BE2C (cell line): Measurements from ENCODE around the gene USP17L19. TPM values are rescaled to one million over a fixed set of nuclear protein-coding genes. Genes with fewer than 3 reads are reported as not detected.
A peak's percentile ranks its signal among the peaks of the same experiment; 100 is the strongest.
"Not testable (repeated sequence)": the region's sequence is repeated elsewhere in the genome, so short reads cannot be mapped to it uniquely, and the experiment has no call there.

Source experiments
- DNase-seq: peaks from one replicate; pipeline ENCODE4 v3.0.0-alpha.2; 2020
- H3K27me3 ChIP-seq: fragments of 250-450 bp; sonication (Bioruptor Pico); 2 replicates; pipeline ENCODE4 v1.5.1; 2020; ENCODE audit warnings: mild to moderate bottlenecking
- H3K36me3 ChIP-seq: fragments of 250-450 bp; sonication (Bioruptor Pico); 2 replicates; pipeline ENCODE4 v1.5.1; 2020; ENCODE audit warnings: mild to moderate bottlenecking
- H3K4me1 ChIP-seq: fragments of 250-450 bp; sonication (Bioruptor Pico); 2 replicates; pipeline ENCODE4 v1.5.1; 2020
- H3K4me3 ChIP-seq: 2 replicates; pipeline ENCODE4 v1.5.1; 2011; ENCODE audit warnings: low read depth, low read length
- H3K9me3 ChIP-seq: fragments of 250-450 bp; sonication (Bioruptor Pico); 2 replicates; pipeline ENCODE4 v1.5.1; 2020
- polyA plus RNA-seq: library from polyadenylated mRNA; unstranded; fragments of >200 nt; gene quantifications from one replicate; pipeline ENCODE4 v1.2.1, GENCODE V29; 2012; ENCODE audit warnings: low read depth, missing spikeins; ENCODE audit not compliant: insufficient read length, insufficient read depth

The USP17L19 gene, protein sequence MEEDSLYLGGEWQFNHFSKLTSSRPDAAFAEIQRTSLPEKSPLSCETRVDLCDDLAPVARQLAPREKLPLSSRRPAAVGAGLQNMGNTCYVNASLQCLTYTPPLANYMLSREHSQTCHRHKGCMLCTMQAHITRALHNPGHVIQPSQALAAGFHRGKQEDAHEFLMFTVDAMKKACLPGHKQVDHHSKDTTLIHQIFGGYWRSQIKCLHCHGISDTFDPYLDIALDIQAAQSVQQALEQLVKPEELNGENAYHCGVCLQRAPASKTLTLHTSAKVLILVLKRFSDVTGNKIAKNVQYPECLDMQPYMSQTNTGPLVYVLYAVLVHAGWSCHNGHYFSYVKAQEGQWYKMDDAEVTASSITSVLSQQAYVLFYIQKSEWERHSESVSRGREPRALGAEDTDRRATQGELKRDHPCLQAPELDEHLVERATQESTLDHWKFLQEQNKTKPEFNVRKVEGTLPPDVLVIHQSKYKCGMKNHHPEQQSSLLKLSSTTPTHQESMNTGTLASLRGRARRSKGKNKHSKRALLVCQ
- not detected for polyA plus RNA-seq

DNA sequence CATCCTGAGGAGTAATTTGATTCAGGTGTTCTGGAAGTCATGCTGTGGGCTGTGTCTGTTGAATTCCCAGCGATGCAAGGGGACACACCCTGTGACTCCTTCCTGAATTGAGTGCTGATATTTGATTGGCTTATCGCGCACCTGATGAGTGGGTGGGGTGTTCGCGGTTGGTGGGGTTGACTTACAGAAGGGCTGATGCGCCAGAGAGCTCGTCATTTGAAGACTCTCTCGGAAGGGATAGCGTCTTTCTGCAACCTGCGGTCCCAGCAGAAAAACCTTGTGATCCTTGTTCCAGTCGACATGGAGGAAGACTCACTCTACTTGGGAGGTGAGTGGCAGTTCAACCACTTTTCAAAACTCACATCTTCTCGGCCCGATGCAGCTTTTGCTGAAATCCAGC, at the start of gene USP17L19:
TSS of gene USP17L19 (plus strand) at position 301 of the 400 bp plus-strand sequence. CDS start at position 301, 0 bp downstream.
- H3K4me1 ChIP-seq, H3K9me3 ChIP-seq, H3K27me3 ChIP-seq, H3K4me3 ChIP-seq, H3K36me3 ChIP-seq, DNase-seq: not testable (repeated sequence)

DNA sequence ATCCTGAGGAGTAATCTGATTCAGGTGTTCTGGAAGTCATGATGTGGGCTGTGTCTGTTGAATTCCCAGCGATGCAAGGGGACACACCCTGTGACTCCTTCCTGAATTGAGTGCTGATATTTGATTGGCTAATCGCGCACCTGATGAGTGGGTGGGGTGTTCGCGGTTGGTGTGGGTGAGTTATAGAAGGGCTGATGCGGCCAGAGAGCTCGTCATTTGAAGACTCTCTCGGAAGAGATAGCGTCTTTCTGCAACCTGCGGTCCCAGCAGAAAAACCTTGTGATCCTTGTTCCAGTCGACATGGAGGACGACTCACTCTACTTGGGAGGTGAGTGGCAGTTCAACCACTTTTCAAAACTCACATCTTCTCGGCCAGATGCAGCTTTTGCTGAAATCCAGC, 42.8 kb upstream of the USP17L19 start, which contains the start of gene USP17L10:
TSS of gene USP17L10 (plus strand) at position 301 of the 400 bp plus-strand sequence. CDS start at position 301, 0 bp downstream.
- H3K27me3 ChIP-seq, H3K4me1 ChIP-seq, H3K9me3 ChIP-seq, H3K36me3 ChIP-seq, H3K4me3 ChIP-seq, DNase-seq: not testable (repeated sequence)

DNA sequence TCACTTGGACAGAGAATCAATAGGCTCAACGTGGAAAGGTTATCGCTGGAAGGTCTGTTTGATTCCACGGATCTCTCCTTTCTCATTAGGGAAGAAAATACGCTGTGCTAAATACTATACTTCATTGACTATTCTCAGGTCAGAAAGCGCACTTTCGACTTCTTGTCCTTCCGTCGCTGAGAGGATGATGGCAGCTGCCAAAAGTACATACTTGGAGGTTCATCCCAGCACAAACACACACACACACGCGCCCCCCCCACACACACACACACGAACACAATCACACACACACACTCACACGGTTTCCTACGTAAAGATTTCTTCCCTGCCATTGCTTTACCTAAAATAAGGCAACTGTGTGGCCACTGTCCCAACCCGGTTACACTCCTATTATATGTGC, 38.5 kb upstream of the USP17L19 start:
- not testable (repeated sequence) for H3K9me3 ChIP-seq, DNase-seq, H3K36me3 ChIP-seq, H3K4me1 ChIP-seq, H3K4me3 ChIP-seq, H3K27me3 ChIP-seq

DNA sequence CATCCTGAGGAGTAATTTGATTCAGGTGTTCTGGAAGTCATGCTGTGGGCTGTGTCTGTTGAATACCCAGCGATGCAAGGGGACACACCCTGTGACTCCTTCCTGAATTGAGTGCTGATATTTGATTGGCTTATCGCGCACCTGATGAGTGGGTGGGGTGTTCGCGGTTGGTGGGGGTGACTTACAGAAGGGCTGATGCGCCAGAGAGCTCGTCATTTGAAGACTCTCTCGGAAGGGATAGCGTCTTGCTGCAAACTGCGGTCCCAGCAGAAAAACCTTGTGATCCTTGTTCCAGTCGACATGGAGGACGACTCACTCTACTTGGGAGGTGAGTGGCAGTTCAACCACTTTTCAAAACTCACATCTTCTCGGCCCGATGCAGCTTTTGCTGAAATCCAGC, 38.1 kb upstream of the USP17L19 start, which contains the start of gene USP17L11:
TSS of gene USP17L11 (plus strand) at position 301 of the 400 bp plus-strand sequence. CDS start at position 301, 0 bp downstream.
- not testable (repeated sequence) for H3K9me3 ChIP-seq, H3K4me1 ChIP-seq, H3K27me3 ChIP-seq, H3K4me3 ChIP-seq, DNase-seq, H3K36me3 ChIP-seq

DNA sequence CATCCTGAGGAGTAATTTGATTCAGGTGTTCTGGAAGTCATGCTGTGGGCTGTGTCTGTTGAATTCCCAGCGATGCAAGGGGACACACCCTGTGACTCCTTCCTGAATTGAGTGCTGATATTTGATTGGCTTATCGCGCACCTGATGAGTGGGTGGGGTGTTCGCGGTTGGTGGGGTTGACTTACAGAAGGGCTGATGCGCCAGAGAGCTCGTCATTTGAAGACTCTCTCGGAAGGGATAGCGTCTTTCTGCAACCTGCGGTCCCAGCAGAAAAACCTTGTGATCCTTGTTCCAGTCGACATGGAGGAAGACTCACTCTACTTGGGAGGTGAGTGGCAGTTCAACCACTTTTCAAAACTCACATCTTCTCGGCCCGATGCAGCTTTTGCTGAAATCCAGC, 33.3 kb upstream of the USP17L19 start, which contains the start of gene USP17L12:
TSS of gene USP17L12 (plus strand) at position 301 of the 400 bp plus-strand sequence. CDS start at position 301, 0 bp downstream.
- not testable (repeated sequence) for H3K36me3 ChIP-seq, H3K4me1 ChIP-seq, H3K9me3 ChIP-seq, H3K27me3 ChIP-seq, DNase-seq, H3K4me3 ChIP-seq

DNA sequence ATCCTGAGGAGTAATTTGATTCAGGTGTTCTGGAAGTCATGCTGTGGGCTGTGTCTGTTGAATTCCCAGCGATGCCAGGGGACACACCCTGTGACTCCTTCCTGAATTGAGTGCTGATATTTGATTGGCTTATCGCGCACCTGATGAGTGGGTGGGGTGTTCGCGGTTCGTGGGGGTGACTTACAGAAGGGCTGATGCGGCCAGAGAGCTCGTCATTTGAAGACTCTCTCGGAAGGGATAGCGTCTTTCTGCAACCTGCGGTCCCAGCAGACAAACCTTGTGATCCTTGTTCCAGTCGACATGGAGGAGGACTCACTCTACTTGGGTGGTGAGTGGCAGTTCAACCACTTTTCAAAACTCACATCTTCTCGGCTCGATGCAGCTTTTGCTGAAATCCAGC, 28.6 kb upstream of the USP17L19 start, which contains the start of gene USP17L13:
TSS of gene USP17L13 (plus strand) at position 301 of the 400 bp plus-strand sequence. CDS start at position 301, 0 bp downstream.
- not testable (repeated sequence) for H3K4me1 ChIP-seq, H3K9me3 ChIP-seq, H3K27me3 ChIP-seq, DNase-seq, H3K4me3 ChIP-seq, H3K36me3 ChIP-seq

DNA sequence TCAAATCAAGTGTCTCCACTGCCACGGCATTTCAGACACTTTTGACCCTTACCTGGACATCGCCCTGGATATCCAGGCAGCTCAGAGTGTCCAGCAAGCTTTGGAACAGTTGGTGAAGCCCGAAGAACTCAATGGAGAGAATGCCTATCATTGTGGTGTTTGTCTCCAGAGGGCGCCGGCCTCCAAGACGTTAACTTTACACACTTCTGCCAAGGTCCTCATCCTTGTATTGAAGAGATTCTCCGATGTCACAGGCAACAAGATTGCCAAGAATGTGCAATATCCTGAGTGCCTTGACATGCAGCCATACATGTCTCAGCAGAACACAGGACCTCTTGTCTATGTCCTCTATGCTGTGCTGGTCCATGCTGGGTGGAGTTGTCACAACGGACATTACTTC, 22.9 kb upstream of the USP17L19 start:
- H3K9me3 ChIP-seq, H3K36me3 ChIP-seq, H3K4me1 ChIP-seq, DNase-seq, H3K27me3 ChIP-seq, H3K4me3 ChIP-seq: not testable (repeated sequence)

DNA sequence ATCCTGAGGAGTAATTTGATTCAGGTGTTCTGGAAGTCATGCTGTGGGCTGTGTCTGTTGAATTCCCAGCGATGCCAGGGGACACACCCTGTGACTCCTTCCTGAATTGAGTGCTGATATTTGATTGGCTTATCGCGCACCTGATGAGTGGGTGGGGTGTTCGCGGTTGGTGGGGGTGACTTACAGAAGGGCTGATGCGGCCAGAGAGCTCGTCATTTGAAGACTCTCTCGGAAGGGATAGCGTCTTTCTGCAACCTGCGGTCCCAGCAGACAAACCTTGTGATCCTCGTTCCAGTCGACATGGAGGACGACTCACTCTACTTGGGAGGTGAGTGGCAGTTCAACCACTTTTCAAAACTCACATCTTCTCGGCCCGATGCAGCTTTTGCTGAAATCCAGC, 19.1 kb upstream of the USP17L19 start, which contains the start of gene USP17L15:
TSS of gene USP17L15 (plus strand) at position 301 of the 400 bp plus-strand sequence. CDS start at position 301, 0 bp downstream.
- not testable (repeated sequence) for H3K9me3 ChIP-seq, H3K4me3 ChIP-seq, DNase-seq, H3K36me3 ChIP-seq, H3K27me3 ChIP-seq, H3K4me1 ChIP-seq

DNA sequence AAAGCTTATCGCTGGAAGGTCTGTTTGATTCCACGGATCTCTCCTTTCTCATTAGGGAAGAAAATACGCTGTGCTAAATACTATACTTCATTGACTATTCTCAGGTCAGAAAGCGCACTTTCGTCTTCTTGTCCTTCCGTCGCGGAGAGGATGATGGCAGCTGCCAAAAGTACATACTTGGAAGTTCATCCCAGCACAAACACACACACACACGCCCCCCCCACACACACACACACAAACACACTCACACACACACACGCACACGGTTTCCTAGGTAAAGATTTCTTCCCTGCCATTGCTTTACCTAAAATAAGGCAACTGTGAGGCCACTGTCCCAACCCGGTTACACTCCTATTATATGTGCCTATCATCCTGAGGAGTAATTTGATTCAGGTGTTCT, 14.7 kb upstream of the USP17L19 start:
- H3K9me3 ChIP-seq, H3K36me3 ChIP-seq: not testable (repeated sequence)
- peak; percentile 18 for DNase-seq

DNA sequence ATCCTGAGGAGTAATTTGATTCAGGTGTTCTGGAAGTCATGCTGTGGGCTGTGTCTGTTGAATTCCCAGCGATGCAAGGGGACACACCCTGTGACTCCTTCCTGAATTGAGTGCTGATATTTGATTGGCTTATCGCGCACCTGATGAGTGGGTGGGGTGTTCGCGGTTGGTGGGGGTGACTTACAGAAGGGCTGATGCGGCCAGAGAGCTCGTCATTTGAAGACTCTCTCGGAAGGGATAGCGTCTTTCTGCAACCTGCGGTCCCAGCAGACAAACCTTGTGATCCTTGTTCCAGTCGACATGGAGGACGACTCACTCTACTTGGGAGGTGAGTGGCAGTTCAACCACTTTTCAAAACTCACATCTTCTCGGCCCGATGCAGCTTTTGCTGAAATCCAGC, 9.6 kb upstream of the USP17L19 start, which contains the start of gene USP17L17:
TSS of gene USP17L17 (plus strand) at position 301 of the 400 bp plus-strand sequence. CDS start at position 301, 0 bp downstream.
- DNase-seq, H3K27me3 ChIP-seq, H3K4me3 ChIP-seq, H3K36me3 ChIP-seq, H3K9me3 ChIP-seq, H3K4me1 ChIP-seq: not testable (repeated sequence)

More for the DNA sequence above, 14.7 kb upstream of the USP17L19 start:
- not testable (repeated sequence) for H3K27me3 ChIP-seq, H3K4me1 ChIP-seq, H3K4me3 ChIP-seq

DNA sequence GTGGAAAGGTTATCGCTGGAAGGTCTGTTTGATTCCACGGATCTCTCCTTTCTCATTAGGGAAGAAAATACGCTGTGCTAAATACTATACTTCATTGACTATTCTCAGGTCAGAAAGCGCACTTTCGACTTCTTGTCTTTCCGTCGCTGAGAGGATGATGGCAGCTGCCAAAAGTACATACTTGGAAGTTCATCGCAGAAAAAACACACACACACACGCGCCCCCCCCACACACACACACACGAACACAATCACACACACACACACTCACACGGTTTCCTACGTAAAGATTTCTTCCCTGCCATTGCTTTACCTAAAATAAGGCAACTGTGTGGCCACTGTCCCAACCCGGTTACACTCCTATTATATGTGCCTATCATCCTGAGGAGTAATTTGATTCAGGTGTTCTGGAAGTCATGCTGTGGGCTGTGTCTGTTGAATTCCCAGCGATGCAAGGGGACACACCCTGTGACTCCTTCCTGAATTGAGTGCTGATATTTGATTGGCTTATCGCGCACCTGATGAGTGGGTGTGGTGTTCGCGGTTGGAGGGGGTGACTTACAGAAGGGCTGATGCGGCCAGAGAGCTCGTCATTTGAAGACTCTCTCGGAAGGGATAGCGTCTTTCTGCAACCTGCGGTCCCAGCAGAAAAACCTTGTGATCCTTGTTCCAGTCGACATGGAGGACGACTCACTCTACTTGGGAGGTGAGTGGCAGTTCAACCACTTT, 5.1 kb upstream of the USP17L19 start, which contains the start of gene USP17L18:
TSS of gene USP17L18 (plus strand) at position 678 of the 728 bp plus-strand sequence. CDS start at position 678, 0 bp downstream.
- DNase-seq, H3K9me3 ChIP-seq, H3K27me3 ChIP-seq, H3K4me1 ChIP-seq, H3K4me3 ChIP-seq, H3K36me3 ChIP-seq: not testable (repeated sequence)

DNA sequence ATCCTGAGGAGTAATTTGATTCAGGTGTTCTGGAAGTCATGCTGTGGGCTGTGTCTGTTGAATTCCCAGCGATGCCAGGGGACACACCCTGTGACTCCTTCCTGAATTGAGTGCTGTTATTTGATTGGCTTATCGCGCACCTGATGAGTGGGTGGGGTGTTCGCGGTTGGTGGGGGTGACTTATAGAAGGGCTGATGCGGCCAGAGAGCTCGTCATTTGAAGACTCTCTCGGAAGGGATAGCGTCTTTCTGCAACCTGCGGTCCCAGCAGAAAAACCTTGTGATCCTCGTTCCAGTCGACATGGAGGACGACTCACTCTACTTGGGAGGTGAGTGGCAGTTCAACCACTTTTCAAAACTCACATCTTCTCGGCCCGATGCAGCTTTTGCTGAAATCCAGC, 4.6 kb downstream of the USP17L19 start, which contains the start of gene USP17L20:
TSS of gene USP17L20 (plus strand) at position 301 of the 400 bp plus-strand sequence. CDS start at position 301, 0 bp downstream.
- not testable (repeated sequence) for H3K9me3 ChIP-seq, H3K27me3 ChIP-seq, H3K4me3 ChIP-seq, H3K36me3 ChIP-seq, DNase-seq, H3K4me1 ChIP-seq

DNA sequence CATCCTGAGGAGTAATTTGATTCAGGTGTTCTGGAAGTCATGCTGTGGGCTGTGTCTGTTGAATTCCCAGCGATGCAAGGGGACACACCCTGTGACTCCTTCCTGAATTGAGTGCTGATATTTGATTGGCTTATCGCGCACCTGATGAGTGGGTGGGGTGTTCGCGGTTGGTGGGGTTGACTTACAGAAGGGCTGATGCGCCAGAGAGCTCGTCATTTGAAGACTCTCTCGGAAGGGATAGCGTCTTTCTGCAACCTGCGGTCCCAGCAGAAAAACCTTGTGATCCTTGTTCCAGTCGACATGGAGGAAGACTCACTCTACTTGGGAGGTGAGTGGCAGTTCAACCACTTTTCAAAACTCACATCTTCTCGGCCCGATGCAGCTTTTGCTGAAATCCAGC, 9.4 kb downstream of the USP17L19 start, which contains the start of gene USP17L21:
TSS of gene USP17L21 (plus strand) at position 301 of the 400 bp plus-strand sequence. CDS start at position 301, 0 bp downstream.
- H3K9me3 ChIP-seq: not testable (repeated sequence)

DNA sequence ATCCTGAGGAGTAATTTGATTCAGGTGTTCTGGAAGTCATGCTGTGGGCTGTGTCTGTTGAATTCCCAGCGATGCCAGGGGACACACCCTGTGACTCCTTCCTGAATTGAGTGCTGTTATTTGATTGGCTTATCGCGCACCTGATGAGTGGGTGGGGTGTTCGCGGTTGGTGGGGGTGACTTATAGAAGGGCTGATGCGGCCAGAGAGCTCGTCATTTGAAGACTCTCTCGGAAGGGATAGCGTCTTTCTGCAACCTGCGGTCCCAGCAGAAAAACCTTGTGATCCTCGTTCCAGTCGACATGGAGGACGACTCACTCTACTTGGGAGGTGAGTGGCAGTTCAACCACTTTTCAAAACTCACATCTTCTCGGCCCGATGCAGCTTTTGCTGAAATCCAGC, 14.1 kb downstream of the USP17L19 start, which contains the start of gene USP17L22:
TSS of gene USP17L22 (plus strand) at position 301 of the 400 bp plus-strand sequence. CDS start at position 301, 0 bp downstream.
- H3K27me3 ChIP-seq, H3K36me3 ChIP-seq, H3K9me3 ChIP-seq, DNase-seq, H3K4me3 ChIP-seq, H3K4me1 ChIP-seq: not testable (repeated sequence)

More for the DNA sequence above, 9.4 kb downstream of the USP17L19 start, which contains the start of gene USP17L21:
- not testable (repeated sequence) for H3K36me3 ChIP-seq, DNase-seq, H3K4me1 ChIP-seq, H3K27me3 ChIP-seq, H3K4me3 ChIP-seq

DNA sequence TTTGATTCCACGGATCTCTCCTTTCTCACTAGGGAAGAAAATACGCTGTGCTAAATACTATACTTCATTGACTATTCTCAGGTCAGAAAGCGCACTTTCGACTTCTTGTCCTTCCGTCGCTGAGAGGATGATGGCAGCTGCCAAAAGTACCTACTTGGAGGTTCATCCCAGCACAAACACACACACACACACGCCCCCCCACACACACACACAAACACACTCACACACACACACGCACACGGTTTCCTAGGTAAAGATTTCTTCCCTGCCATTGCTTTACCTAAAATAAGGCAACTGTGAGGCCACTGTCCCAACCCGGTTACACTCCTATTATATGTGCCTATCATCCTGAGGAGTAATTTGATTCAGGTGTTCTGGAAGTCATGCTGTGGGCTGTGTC, 18.5 kb downstream of the USP17L19 start:
- not testable (repeated sequence) for H3K36me3 ChIP-seq, H3K9me3 ChIP-seq, H3K4me1 ChIP-seq, H3K4me3 ChIP-seq, H3K27me3 ChIP-seq
- DNase-seq: peak; percentile 32
